ENCODE results near the gene CAPN2.
"Not testable (repeated sequence)": the region's sequence is repeated elsewhere in the genome, so short reads cannot be mapped to it uniquely, and the experiment has no call there.

Gene CAPN2

GRCh38 chr1:223738465-223739365 lies 26.4 kb downstream of the CAPN2 start:
- DNase-seq (ENCODE audit: low read depth in 1 of 2, low spot score in 1 of 2): no peak

GRCh38 chr1:223739366-223740037 lies 27.2 kb downstream of the CAPN2 start:
- no peak for DNase-seq (ENCODE audit: low read depth in 1 of 2, low spot score in 1 of 2)

GRCh38 chr1:223740038-223740736 lies 27.8 kb downstream of the CAPN2 start:
- not testable (repeated sequence) for DNase-seq (ENCODE audit: low read depth in 1 of 2, low spot score in 1 of 2)

DNA sequence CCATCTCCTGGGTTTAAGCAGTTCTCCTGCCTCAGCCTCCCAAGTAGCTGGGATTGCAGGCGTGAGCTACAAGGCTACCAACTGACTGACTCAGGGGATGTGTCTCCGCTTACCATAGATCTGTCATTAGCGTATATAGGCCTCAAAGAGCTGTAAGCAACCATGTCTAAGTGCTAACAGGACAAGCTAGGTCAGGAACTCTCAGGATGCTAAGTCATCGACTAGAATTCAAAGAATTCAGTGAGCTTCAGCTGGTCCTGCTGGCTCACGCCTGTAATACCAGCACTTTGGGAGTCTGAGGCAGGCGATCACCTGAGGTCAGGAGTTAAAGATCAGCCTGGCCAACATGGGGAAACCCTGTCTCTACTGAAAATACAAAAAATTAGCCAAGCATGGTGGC lies 29.5 kb downstream of the CAPN2 start:
- DNase-seq (ENCODE audit: low read depth in 1 of 2, low spot score in 1 of 2): no peak

- no peak for DNase-seq (ENCODE audit: low read depth in 1 of 2, low spot score in 1 of 2)
These were observed 30.6 kb downstream of the CAPN2 start for GRCh38 chr1:223742856-223743517.

- no peak for DNase-seq (ENCODE audit: low read depth in 1 of 2, low spot score in 1 of 2)
These were observed 33.4 kb downstream of the CAPN2 start for GRCh38 chr1:223745731-223746130.

DNA sequence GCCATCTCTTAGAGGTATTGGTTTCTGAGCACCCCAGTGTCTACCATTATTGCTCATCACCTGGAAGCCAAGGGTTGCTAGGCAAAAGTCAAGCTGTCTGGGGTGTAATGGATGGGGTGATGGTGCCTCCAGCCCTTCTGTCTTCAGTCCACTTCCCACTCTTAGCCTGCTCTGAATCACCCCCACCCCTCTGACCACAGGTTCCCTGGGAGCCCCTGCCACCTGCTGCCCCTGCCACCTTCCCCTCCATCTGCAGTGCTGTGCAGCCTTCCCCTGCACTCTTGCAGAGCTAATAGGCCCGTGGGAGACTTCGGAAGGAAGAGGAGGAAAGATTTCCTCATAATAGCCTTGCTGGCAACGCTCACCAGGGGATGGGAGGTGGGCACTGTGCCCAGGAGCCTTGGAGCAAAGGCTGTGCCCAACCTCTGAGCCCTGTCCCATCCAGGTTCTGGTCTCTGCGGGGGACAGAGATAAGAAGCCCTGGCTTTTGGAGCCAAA lies 35.5 kb downstream of the CAPN2 start:
- no peak for DNase-seq (ENCODE audit: low read depth in 1 of 2, low spot score in 1 of 2)

GRCh38 chr1:223748405-223748772 lies 36.0 kb downstream of the CAPN2 start:
- DNase-seq (ENCODE audit: low read depth in 1 of 2, low spot score in 1 of 2): no peak

DNA sequence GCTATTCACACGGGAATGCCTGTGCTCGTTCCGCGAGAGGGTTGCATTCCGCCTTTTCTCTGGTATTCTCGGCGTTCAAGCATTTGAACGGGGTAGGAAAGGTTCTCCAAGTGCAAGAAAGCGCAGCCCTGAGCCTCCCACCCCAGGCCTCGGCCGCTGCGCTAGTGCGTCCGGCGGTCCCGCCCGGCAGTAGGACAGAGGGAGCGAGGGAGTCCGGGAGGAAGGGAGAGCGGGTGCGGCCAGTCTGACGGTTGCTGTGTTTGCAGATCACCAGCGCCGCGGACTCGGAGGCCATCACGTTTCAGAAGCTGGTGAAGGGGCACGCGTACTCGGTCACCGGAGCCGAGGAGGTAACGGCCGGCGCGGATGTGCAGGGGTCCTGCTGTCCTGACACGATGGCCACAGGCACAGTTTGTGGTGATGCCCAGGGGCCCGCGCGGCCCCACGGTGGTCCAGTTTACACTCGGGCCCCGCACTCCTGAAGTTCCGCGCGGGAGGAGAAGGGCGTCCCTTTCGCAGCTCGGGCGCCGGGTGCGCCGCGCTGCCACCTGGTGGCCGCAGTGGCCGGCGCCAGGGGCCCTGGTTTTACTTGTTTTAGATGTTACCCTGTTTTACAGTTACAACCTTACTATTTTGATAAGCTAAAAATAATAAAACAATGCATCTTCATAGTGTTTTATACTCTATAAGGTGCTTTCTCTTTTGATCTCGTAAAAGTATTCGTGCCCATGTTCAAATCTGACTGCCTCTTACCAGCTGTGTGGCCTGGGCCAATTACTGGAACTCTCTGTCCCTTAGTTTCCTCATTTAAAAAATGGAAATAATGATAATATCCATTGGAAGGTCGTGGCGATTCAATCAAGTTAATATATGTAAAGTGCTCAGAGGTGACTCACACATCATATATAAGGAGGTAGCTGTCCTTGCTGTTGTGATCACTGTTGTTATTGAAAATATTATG lies 36.7 kb downstream of the CAPN2 start:
- peak; percentile 40 to 44 for DNase-seq (ENCODE audit: low read depth in 1 of 2, low spot score in 1 of 2)

GRCh38 chr1:223750730-223751570 lies 38.6 kb downstream of the CAPN2 start:
- no peak for DNase-seq (ENCODE audit: low read depth in 1 of 2, low spot score in 1 of 2)

DNA sequence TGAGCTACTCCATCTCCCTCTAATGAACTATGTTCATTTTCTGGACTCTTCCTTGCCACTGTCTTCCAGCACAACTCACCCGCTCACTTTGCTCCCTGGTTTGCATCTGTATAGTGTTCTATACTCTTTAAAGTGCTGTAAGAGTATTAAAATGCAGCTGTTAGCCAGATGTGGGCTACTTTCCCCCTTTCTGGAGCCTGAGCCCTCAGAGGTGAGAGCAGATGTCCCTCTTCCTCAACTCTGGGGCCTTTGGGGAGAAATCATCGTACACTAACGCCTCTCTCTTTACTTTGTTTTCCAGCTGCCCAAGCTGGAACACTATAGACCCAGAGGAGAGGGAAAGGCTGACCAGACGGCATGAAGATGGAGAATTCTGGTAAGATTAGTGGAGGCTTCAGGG lies 39.4 kb downstream of the CAPN2 start:
- no peak for DNase-seq (ENCODE audit: low read depth in 1 of 2, low spot score in 1 of 2)

DNA sequence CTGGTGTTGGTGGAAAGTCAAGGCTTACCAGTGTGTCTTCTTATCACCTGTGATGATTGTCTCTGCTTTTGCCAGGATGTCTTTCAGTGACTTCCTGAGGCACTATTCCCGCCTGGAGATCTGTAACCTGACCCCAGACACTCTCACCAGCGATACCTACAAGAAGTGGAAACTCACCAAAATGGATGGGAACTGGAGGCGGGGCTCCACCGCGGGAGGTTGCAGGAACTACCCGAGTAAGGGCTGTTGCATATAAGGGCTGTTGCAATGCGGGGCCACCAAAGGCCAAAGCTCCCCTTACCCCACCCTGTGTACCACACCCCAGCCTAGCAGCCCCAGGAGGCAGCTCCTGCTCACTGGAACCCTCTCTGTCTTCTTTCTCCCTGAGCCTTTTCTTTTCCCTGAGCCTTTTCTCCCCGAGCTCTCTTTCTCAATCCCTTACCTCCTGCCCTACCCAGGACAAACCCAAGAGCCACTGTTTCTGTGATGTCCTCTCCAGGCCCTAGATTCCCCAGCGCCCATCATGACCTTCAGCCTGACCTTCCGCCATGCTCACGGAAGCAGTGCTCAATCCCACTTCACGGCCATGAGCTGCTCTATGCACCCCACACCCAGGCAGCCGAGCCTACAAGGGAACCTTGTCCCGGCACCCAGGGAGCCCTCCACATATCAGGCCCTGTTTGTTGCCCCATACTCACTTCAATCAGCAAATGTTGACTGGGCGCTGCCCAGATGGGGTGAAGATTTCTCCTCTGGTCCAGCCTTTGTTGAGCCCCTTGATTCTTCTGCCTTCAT lies 40.6 kb downstream of the CAPN2 start:
- DNase-seq (ENCODE audit: low read depth in 1 of 2, low spot score in 1 of 2): no peak

- no peak for DNase-seq (ENCODE audit: low read depth in 1 of 2, low spot score in 1 of 2)
These were observed 42.5 kb downstream of the CAPN2 start for GRCh38 chr1:223754681-223755431.

GRCh38 chr1:223755432-223755792 lies 43.1 kb downstream of the CAPN2 start:
- DNase-seq (ENCODE audit: low read depth in 1 of 2, low spot score in 1 of 2): no peak

- DNase-seq (ENCODE audit: low read depth in 1 of 2, low spot score in 1 of 2): no peak
These were observed 43.8 kb downstream of the CAPN2 start for GRCh38 chr1:223755992-223756775.

- no peak for DNase-seq (ENCODE audit: low read depth in 1 of 2, low spot score in 1 of 2)
These were observed 44.7 kb downstream of the CAPN2 start for GRCh38 chr1:223756806-223757700.

Measured in activated T-helper 1 cell treated with anti-CD3 and anti-CD28 coated beads, Interleukin-2, amount 50 U/mL, for 16 hours (primary cell).